ENCODE data around the gene CABLES2.
"Not testable (repeated sequence)": the region's sequence is repeated elsewhere in the genome, so short reads cannot be mapped to it uniquely, and the experiment has no call there.

The CABLES2 gene

DNA sequence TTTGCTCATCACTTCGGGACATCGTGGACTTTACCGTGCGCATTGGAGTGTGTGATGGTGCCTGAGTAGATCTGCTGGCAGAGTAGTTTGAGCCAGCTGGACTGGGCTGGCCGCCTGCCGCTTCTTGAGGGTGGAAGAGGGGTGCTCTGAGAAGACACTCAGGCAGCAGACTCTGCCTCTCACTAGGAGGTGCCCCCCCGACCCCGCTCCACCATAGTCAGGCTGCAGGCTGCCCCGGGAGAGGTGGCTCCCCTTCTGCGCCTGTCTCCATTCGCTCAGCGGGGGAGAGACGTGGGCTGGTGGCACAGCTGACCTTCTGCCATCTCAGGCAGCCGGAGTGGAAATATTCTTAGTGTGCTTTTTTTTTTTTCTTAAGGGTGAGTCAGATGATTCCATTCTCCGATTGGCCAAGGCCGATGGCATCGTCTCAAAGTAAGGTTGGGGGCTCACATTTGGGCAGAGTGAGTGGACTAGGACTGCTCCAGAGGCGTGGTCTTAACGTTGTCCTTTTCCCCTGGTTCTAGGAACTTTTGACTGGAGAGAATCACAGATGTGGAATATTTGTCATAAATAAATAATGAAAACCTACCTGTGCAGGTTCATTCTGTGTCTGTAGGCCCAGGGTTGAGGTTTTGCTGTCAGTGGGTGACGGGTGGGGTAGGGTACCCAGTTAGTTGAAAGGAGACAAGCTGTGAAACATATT, 19.0 kb downstream of the CABLES2 start:
- FAIRE-seq, result no peak

DNA sequence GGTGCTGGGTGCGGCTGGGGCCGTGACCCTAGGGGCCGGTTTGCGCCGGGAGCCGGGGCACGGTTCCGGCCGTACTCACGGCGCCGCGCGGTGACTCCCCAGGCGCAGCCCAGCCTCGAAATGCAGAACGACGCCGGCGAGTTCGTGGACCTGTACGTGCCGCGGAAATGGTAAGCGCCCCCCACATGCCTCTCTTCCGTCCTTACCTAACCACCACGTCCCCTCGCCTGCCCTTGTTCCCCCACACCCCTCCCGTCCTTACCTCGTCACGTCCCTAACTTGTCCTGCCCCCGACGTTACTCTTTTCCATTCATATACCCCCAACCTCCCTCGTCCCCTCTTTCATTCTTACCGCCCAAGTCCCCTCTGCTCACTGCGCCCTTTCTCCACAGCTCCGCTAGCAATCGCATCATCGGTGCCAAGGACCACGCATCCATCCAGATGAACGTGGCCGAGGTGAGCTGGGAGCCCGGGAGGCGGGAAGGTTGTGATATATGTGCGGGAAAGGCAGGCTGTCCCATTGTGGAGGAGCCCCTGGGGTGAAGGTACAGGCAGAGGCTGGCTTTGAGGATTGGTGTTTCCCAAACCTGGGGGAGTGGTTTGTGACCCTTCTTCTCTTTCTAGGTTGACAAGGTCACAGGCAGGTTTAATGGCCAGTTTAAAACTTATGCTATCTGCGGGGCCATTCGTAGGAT, 19.7 kb downstream of the CABLES2 start:
- no peak for FAIRE-seq

DNA sequence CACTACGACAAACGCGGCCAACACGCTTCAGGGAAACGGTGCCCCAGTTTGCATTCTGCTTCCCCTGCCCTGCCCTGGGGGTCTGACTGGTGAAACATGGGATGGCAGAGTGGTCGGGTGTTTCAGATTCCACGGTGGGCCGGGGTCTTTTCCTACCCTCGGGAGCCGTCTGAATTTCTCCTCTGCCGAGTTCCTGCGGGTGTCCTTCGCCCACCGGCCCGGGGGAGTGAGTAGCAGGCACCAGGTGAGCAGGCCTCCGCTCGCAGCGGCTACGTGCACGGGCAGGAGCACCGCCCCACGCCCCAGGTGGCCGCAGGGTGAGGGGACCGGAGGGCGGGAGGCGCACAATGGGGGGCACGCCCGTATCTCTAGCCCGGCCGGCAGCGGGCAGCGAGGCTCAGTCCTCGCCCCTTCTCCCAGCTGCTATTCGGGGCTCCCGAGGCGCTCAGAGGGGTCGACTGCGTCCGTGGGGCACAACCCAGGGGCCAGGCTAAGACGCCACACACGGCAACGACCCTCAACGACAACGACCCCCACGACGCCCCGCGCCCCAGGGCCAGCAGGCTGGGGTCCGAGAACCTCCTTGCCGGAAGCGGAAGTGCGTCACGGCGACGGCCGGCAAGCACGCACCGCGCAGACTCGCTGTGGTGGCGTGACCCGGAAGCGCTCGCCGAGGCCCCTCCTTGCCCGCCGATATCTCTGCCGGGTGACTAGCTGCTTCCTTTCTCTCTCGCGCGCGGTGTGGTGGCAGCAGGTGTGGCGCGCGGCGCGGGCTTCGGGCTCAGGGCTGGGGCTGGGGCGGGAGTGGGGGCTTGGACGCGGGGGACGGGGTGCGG, 20.5 kb downstream of the CABLES2 start, which contains the start of gene RPS21:
TSS of gene RPS21 (plus strand) at position 721 of the 836 bp plus-strand sequence. CDS start 236 bp downstream, outside the sequence.
- FAIRE-seq, result no peak

DNA sequence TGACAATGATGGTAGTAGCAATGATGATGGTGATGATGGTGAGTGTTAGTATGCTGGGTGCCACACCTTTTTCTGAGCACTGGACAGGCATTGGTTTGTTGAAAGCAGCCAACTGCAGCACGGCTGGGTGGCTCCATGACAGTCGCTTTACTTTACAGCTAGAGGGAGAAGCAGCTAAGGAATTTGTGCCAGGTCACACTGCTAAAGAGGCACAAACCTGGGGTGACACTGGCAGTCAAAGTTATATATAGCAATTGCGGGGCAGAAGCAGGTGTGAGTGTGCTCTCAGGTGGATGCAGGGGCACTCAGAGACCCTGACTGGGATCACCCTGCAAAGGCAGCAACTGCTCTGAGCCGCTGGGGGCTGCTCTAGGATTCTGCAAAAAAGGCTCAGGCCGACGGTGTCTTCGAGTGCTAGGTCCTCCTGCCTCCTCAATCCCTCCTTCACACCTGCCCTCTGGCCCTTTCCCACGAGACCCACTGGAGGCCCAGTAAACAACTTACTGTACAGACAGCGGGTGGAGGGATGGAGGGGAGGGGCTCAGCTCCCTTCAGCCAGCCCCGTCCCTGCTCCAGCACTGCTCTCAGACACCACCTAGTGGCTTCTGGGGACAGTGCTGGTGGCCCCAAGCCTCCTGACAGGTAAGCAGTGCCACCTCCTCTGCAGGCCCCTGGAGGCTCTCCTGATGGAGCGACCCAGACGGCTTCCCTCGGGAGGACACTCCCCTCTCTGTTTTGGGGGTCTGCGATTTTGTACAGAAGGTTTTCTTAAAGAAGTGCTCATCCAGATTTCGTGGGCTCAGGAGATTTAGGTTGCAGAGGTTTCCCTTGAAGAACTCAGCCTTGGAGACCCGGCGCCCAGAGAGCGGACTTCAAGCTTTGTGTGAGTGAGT, 24.5 kb downstream of the CABLES2 start:
- no peak for FAIRE-seq

DNA sequence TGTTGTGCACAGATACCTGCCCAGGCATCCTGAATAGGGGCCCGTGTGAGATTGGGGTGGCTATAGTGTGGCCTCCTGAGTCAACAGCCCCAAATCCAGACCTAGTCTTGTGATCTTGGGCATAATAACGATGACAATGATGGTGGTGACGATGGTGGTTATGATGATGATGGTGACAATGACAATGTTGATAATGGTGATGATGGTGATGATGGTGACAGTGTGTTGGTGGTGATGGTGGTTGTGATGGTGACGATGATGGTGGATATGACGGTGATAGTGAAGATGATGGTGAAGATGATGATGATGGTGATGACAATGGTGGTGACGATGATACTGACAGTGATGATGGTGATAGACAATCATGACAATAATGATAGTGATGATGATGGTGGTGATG, 25.2 kb downstream of the CABLES2 start:
- FAIRE-seq, result no peak

DNA sequence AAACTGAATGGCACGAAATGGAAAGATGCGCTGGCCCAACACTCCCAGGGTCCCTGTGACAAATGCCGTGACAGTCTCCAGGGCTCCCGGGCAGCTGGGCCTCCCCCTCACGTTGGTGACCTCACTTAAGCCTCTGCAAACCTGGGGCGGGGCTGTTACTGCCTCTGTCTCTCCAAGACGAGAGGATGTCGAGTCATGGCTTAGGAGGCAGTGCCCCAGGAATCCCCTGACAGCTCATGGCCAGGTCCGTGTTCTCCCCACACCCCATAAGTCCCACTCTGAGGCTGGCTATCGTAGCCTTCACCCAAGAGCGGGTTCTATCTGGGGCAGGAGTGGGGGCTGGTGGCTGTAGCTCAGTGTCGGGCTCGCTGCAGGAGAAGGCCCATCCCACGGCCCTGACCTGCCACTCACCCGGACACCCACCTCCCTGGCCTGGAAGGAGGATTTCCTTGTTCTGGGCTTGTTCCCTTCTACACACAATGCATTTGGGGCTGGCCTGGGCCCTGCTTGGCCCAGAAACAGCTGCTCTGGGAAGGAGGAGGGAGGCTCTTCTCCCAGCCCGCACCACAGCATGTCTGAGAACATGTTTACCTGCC, 25.8 kb downstream of the CABLES2 start:
- no peak for FAIRE-seq

DNA sequence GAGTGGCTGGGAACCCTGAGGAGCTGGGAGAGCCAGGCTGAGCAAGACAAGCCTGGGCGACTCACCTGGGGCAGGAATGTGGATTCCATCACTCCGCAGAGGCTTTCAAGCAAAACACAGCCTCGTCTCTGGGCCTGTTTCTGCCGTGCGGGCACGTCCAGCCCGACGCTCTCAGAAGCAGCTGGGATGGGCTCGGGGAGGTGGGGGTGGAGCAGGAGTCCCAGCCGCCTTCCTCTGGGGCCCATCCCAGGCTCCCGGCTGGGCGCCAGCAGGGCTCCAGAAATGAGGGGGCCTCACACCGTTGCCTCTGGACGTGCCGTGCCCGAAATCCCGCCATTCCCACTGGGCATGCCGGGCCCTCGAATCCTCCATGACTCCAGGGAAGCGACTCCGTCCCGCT, 28.9 kb downstream of the CABLES2 start:
- no peak for FAIRE-seq

DNA sequence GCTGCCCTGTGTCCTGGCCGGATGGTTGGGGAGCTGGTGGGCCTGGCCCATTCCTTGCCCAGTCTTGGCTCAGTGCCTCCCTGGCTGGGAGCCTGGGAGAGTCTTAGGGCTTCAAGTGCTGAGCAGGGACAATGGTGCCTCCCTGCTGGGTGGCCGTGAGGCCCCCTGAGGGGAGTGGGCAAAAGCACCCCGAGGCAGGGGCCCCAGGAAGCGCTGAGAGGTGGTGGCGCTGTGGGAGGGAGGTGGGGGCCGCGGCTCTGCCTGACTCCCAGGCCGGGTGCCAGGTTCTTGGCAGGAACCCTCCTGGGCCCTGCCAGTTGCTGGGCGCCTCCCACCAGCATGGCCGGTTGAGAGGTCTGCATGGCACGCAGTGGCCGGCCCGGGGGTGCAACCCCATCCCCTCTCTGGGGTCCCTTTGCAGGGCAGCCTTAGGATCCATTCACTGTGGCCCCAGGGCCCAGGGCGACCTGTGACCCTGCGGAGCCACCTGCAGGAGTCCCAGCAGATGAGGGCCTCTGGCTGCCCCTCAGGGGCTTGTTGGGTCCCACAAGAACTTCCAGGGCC, 29.4 kb downstream of the CABLES2 start:
- no peak for FAIRE-seq

DNA sequence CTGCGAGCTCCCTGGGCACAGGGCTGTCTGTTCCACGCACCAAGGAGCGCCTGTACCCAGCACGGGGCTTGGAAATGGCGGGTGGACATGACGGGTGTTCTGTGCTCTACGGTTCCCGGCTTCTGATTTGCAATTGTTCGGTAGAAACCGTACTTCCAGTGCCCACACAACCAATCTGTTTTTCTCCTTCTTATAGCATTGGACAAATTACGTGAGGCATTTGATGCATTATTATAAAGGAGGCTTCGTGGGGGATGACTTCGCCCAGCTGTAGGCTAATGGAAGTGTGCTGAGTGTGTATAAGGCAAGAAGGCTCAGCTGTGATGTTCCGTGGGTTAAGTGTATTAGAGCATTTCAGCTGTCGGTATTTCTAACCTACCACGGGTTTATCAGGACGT, 30.0 kb downstream of the CABLES2 start:
- no peak for FAIRE-seq

DNA sequence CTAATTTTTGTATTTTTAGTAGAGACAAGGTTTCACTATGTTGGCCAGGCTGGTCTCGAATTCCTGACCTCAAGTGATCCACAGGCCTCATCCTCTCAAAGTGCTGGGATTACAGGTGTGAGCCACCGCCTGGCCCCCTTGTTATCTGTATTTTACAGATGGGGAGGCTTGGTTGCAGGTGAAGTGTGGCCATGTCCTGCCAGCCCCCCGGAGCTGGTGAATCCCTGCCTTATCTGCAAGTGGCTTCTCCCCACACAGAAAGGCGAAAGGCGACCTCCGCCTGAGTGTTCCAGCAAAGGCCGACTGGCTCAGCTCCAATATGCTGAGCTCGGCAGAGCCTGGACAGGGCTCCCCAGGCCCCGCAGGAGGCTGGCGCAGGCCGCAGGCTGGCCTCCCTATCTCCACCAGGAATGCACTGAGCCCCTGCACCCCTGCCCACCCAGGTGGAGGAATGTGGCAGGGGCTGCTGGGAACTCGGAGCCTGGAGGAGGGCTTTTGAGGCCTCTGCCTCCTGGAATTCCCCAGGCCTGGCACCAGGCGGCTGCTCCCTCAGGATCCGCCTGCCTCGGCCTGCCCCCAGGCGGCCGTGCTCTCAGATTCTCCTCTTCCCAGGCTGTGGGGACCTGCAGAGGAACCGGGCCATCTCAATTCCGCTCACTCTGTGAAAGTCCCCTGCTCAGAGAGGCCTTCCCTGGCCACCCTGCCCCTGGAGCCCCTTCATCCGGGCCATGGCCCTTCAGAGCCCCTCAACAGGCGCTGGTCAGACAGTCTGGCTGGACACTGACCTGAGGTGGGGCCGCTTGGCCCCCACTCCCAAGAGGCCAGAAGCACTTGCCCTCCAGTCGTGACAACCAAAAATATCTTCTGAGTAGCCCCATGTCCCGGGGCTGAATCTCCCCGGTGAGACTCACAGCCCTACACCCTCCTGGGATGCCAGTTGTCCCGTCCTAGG, 30.7 kb downstream of the CABLES2 start:
- no peak for FAIRE-seq

DNA sequence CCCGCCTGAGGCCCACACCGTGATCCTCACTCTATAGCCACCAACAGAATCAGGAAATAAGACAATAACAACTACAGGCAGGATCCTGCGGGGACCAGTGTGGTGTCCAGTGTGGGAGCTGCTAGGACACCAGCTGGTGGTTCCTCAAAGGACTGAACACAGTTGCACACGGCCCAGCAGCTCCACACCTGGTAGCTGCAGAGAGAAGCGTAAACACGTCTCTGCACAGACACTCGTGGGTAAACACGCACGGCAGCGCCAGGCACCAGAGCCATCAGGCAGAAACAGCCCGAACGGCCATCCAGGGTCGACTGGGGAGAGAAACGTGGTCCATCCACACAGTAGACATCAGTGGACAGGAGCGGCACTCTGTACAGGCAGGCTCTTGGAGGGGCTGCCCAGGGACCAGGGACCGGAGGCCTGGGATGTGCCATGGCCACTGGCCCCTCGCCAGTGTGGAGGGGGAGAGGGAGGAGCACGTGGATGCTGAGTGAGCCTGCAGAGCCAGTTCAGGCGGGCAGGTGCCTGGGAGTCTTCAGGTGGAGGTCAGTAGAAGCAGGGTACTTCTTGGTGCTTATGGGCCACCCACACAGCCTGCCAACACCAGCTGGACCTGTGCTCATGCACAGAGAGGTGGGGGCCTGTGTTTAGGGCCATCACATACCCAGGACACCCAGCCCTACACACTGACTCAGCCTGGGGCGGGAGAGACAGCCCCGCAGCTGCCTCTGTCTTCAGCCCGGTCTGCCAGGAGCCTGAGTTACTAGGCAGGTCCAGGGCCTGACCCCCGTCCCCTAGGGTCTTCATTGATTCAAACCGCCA, 32.5 kb downstream of the CABLES2 start:
- FAIRE-seq, result no peak

DNA sequence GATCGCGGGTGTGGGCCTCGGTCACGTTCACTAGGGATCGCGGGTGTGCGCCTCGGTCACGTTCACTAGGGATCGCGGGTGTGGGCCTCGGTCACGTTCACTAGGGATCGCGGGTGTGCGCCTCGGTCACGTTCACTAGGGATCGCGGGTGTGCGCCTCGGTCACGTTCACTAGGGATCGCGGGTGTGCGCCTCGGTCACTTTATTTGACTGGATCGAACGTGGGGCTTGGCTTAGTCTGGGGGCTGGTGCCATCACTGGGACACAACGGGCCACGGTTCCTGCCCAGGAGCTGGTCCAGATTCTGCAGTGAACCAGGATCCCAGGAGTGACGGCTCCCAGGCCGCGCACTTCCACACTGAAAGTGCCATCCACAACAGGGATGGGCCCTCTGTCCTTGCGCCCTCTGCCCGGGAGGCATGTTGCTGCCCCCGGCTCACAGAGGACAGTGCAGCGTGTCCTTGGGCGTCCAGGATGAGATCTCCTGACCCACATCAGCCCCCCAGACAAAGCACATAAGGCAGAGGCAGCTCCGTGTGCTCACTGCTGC, 33.4 kb downstream of the CABLES2 start:
- FAIRE-seq, result not testable (repeated sequence)

DNA sequence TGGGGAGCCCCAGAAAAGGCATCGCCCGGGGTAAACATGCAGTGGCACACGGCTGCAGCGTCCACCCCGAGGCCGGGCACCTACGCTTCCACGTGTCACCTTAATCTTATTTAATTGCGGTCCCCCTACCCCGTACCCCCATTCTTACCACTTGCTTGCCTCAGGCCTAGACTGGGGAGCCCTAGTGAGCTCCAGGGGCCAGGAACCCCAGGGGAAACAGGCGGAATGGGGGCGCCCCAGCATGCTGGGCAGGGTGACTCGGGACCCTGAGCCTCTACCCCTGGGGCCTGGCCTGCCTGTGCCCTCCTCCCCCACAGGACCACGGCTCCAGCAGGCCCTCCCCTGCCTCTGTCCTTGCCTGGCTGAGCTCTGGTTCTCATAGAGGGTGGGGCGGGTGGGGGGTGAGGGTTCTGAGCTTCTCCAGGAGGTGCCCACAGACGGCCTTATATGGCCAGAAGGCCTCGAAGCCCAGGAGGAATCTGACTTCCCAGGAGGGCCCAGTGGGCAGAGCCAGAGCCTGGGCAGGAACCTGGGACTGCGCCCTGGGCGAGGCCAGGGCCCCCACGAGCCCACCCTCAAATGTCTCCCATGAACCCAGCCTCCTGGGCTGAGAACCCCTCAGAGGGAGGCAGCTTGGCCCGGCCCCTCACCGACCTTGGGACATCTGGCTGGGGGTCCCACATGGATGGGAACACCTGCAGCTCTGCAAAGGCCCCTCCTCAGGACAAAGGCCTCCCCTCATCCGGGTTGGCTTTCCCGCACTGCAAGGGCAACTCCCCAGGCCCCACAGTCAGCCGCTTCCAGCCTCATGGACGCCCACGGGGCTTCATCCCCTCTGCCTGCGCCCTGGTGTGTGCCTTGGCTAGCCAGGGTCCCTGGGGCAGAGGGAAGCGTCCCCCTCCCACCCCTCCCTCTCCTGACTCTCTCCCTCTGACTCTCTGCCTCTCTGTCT, 34.8 kb downstream of the CABLES2 start:
- FAIRE-seq, result no peak

DNA sequence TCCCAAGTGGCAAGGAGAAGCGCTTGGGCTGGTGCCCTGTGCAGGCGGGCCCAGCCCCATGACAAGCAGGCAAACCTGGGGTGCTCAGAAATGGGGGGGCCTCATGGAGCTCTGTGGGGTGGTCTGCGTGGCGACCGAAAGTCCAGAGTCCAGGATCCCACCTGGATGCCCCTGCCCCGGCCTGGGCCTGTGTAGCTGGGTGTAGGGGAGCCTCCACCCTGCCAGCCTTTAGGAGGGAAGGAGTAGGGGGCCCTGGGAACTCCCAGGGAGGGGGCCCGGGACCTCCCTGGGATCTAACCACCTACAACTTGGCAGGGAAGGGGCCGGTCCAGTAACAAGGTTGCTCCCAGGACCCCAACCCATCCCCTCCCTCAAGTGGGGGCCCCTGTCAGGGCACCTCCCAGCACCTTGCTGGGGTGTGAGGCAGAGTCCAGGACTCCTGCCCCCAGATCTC, 35.5 kb downstream of the CABLES2 start:
- no peak for FAIRE-seq

DNA sequence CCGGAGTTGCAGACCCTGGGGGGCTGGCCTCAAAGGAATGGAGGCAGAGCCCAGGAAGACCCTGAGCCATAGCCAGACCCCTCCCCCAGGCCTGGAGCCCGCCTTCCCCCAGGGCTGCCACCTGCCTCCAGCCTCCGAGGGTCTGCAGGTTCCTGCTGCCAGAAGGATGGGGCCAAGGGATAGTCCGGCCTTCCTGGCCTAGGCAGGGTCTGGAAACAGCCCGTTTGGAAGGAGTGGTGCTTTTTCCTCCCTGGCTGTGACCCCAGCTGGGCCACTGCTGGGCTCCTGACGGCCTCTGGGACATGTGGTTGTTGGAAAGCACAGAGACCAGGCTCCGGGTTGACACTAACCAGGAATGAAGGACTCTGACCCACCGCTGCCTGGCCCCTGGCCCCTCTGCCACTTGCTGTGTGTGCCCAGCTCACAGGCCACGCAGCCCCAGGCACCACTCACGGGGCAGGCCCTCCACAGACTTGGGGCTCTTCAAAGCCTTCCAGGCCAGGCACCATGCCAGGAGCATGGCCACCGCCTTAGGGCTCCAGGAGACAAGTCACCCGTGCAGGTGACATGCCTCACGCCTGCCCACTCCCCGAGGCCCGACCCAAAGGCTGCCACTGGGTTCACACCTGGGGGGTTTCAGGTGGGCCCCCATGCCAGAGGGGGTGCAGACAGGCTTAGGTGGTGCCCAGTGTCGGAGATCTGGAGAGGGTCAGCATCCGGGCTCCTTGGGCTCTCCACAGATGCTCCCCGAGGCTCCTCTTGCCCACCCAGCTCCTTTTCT, 36.1 kb downstream of the CABLES2 start:
- FAIRE-seq, result no peak

DNA sequence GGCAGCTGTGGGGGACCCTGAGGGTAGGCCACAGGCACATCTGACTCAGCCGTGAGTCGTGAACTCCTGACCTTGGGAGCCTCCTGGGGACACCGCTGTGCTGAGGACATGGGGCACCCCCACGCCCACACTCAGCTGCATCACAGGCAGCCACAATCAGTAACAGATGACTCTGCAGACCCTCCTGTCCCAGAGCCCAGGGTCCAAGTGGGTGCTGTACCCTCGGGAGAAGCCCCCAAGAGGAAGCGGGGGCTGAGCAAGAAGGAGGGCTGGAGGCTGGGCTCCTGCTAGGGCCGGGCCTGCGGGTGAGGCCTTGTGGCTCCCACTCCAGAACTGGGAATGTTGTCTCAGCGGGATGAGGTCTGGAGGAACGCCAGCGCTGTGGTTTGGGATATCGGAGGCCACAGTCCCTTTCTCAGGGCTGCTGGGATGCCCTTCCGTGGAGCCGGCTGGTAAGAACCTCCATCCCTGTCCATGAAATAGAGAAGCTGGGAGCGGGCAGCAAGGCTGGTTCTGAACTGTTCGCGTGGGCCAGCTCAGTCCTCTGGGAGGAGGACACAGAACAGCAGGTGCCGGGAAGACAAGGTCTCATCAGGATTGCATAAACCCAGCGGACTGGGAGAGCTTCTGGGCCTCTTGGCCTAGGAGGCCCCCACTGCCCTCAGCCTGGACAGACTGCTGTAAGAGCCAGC, 36.8 kb downstream of the CABLES2 start:
- FAIRE-seq, result no peak

DNA sequence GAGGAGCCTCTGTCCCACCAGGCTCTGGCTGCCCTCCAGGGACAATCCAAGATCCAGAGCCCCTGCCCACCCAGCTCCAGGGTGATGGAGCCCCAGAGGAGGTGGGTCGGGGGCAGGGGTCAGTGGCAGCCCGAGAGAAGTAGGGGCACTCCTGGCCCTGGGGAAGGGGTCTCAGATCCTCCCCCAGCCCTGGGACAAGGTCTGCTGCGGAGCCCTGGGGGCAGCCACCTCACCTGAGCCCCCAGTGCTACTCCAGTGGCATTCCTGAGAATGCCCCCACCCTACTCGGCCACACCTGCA, 37.3 kb downstream of the CABLES2 start:
- FAIRE-seq, result no peak

All from A204.1 (cell line).